IPS-18c (cell line): Measurements from ENCODE around the gene PTPN14.

Source experiments
- H3K4me3 ChIP-seq: 2 replicates; pipeline ENCODE4 v1.7.0; 2013; ENCODE audit warnings: low read depth, mild to moderate bottlenecking, low read length, moderate library complexity; ENCODE audit not compliant: insufficient read depth
- H3K9me3 ChIP-seq: one replicate; pipeline ENCODE4 v1.6.1; 2013; ENCODE audit warnings: mild to moderate bottlenecking, low read length, moderate library complexity; ENCODE audit not compliant: control insufficient read depth, insufficient read depth

The PTPN14 gene

GRCh38 chr1:214573386-214574318 lies 22.2 kb upstream of the PTPN14 start:
- H3K4me3 ChIP-seq, result no peak overlapping the region
- H3K9me3 ChIP-seq, result peaks cover 8% of the 10 kb centered on the region

- H3K4me3 ChIP-seq, result no peak overlapping the region
Measured at GRCh38 chr1:214571281-214571680, 19.9 kb upstream of the PTPN14 start.

GRCh38 chr1:214570442-214570841 lies 19.0 kb upstream of the PTPN14 start:
- no peak overlapping the region for H3K4me3 ChIP-seq
- H3K9me3 ChIP-seq, result no peaks in the 10 kb centered on the region

More at GRCh38 chr1:214571281-214571680, 19.9 kb upstream of the PTPN14 start:
- H3K9me3 ChIP-seq, result peaks cover 4% of the 10 kb centered on the region

DNA sequence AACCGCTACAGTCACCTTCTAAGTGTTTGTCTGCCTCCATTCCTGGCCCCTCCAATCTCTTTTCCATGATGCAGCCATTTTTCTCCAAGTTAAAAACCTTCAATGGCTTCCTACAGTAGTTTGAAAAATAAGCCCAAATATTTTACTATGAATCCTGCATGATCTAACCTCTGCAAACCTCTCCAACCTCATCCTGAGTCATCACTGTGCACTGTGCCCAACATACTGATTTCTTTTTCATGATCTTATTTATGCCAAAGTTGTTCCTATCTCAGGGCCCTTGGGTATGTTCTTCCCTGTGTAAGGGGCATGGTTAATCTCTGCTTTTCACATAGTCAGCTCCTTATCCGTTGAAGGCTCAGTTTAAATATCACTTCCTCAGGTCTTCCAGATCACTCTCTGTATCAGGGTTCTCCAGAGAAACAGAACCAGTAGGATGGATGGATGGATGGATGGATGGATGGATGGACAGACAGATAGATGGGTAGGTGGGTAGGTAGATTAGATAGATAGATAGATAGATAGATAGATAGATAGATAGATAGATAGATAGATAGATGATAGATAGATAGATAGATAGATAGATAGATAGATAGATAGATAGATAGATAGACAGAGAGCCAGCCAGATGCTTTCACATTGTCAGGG lies 18.1 kb upstream of the PTPN14 start:
- Histone ChIP-seq H3K4me3 (no peak overlapping the region), H3K9me3 (no peaks in the 10 kb centered on the region)

GRCh38 chr1:214568328-214568727 lies 16.9 kb upstream of the PTPN14 start:
- H3K9me3 ChIP-seq, result no peaks in the 10 kb centered on the region
- H3K4me3 ChIP-seq, result no peak overlapping the region

- no peak overlapping the region for H3K4me3 ChIP-seq
- no peaks in the 10 kb centered on the region for H3K9me3 ChIP-seq
Measured at GRCh38 chr1:214567481-214567980, 16.1 kb upstream of the PTPN14 start.

- H3K9me3 ChIP-seq, result no peaks in the 10 kb centered on the region
- H3K4me3 ChIP-seq, result no peak overlapping the region
Measured at GRCh38 chr1:214566158-214567104, 15.0 kb upstream of the PTPN14 start.

DNA sequence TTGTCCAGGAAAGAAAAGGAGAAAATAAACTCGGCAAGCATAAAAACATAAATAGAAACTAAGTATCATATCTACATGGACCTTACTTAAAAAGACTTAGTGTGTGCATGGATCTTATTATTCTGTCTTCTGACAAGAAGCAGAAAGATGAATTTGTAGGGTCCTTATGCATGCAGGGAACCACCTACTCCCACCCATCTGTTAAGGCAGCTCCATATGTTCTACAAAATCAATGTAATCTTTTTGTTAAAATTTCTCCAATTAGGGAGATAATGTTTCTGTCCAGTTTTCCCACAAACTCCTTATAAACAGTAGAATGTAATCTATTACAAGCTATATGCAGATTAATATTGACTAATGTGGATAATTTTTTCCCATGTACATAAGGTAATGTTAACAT lies 13.9 kb upstream of the PTPN14 start:
- H3K9me3 ChIP-seq, result no peaks in the 10 kb centered on the region

DNA sequence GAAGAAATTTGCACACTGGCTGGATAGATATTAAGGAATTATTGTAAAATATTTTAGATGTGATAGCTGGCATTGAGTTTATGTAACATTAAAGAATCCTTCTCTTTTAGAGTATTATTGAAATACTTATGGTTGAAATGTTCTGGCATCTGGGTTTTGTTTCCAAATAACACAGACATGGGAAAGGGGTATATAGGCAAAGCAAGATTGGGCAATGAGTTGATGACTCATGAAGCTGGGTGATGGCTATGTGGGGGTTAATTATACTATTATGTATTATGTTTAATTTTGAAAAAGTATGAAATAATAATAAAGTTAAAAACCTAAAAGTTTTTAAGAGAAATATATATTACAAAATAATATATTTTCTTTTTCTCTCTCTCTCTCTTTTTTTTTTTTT lies 12.5 kb upstream of the PTPN14 start:
- no peaks in the 10 kb centered on the region for H3K9me3 ChIP-seq
- H3K4me3 ChIP-seq, result no peak overlapping the region

More for the DNA sequence above, 13.9 kb upstream of the PTPN14 start:
- no peak overlapping the region for H3K4me3 ChIP-seq

- Histone ChIP-seq H3K9me3 (no peaks in the 10 kb centered on the region), H3K4me3 (no peak overlapping the region)
Measured at GRCh38 chr1:214557952-214558735, 6.7 kb upstream of the PTPN14 start.

DNA sequence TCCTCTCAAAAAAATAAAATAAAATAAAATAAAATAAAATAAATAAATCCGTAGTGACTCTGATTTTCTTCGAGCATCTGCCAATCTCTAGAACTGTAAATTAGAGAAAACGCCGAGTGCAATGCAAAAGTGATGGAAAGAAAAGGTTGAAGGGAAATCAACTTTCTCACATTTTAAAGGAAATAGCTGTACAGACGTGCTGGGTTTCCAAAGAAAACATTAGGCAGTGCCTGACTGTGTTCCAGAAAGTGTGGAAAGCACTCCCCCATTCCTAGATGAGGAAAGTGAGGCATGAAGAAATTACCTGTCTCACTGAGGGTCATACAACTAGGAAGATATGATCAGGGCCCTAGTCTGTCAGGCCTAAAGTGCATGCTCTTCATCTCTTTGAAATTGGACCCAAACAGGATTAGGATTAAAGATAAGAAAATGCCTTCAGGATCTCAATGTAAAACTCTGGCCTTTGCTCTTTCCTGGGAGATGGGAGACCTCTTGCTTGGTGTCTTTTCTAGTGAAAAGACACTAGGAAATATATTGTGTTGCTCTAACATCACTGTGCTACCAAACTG lies 1.8 kb upstream of the PTPN14 start:
- Histone ChIP-seq H3K4me3 (no peak overlapping the region), H3K9me3 (no peaks in the 10 kb centered on the region)

DNA sequence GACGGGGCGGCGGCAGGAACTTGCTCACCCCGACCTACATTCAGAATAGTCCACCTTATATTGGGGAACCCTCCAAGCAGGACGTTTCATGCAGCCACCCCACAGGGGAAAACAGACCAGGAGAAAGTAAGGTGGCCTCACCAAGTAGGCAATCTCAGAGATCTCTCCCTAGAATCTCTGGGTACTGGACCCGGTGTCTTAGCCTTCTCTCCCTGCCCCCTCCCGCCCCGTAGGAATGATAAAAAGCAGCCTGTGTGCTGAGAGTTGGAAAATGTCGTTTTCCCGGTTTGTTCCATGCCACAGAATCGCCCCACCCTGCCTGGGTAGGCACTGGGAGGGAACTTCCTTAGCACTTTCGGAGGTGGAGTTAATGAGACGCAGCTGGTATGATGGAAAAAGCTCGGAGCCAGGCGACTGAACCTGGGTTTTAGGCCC lies 789 bp upstream of the PTPN14 start:
- no peaks in the 10 kb centered on the region for H3K9me3 ChIP-seq
- H3K4me3 ChIP-seq, result peak overlapping the region; percentile 77

DNA sequence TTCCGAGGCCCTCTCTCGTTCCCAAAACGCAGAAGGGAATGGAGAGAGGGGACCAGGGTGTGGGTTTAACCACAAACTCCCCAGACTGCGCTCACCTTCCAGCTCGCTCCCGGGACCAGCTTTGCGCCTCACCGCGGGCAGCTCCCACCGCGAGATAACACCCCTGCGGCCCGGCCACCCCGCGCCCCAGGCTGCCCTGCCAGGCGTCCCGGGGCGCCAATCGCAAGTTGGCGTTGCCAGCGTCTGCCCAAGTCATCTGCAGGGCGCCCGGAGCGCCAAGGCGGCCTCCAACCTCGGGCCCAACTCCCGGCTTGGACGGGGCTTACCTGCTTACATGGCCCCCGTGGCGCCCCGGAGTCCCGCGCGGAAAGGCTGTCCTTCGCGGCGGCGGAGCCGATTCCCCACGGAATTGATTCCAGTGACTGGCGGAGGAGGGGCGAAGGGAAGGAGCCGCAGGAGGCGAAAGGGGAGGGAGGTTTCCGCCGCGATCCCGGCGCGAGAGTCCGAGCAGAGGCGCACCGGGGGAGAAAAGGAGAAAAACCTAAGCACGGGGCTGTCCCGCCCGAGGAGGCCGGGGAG lies 456 bp downstream of the PTPN14 start:
- Histone ChIP-seq H3K9me3 (no peaks in the 10 kb centered on the region), H3K4me3 (peak overlapping the region; percentile 96)

- peak overlapping the region; percentile 96 for H3K4me3 ChIP-seq
- H3K9me3 ChIP-seq, result no peaks in the 10 kb centered on the region
Measured at GRCh38 chr1:214550013-214550856, 1.2 kb downstream of the PTPN14 start.

- Histone ChIP-seq H3K9me3 (no peaks in the 10 kb centered on the region), H3K4me3 (peak overlapping the region; percentile 96)
Measured at GRCh38 chr1:214549604-214550003, 1.8 kb downstream of the PTPN14 start.
